ENCODE measurements around the gene TFF3.

GRCh38 chr21:42286416-42286815 lies 28.8 kb downstream of the TFF3 start:
- TF ChIP-seq, protein P1, sequence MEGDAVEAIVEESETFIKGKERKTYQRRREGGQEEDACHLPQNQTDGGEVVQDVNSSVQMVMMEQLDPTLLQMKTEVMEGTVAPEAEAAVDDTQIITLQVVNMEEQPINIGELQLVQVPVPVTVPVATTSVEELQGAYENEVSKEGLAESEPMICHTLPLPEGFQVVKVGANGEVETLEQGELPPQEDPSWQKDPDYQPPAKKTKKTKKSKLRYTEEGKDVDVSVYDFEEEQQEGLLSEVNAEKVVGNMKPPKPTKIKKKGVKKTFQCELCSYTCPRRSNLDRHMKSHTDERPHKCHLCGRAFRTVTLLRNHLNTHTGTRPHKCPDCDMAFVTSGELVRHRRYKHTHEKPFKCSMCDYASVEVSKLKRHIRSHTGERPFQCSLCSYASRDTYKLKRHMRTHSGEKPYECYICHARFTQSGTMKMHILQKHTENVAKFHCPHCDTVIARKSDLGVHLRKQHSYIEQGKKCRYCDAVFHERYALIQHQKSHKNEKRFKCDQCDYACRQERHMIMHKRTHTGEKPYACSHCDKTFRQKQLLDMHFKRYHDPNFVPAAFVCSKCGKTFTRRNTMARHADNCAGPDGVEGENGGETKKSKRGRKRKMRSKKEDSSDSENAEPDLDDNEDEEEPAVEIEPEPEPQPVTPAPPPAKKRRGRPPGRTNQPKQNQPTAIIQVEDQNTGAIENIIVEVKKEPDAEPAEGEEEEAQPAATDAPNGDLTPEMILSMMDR (IDR thresholded peaks at IDR 0.05), result no peak
- no peak for TF ChIP-seq POLR2A (IDR thresholded peaks at IDR 0.05)
